Stimulated activated CD4-positive, alpha-beta T cell treated with anti-CD3 and anti-CD28 coated beads, TNF-alpha, amount 100 ng/mL, for 24 hours (primary cell): ENCODE measurements around the gene USH1G.
A peak's percentile ranks its signal among the peaks of the same experiment; 100 is the strongest.
"Not testable (repeated sequence)": the region's sequence is repeated elsewhere in the genome, so short reads cannot be mapped to it uniquely, and the experiment has no call there.

ENCODE experiments used
- DNase-seq, 3 experiments: peaks; one replicate each; pipeline ENCODE4 v3.0.0-alpha.2; 2020; ENCODE audit warnings: low read depth in 3 of 3

Gene USH1G

DNA sequence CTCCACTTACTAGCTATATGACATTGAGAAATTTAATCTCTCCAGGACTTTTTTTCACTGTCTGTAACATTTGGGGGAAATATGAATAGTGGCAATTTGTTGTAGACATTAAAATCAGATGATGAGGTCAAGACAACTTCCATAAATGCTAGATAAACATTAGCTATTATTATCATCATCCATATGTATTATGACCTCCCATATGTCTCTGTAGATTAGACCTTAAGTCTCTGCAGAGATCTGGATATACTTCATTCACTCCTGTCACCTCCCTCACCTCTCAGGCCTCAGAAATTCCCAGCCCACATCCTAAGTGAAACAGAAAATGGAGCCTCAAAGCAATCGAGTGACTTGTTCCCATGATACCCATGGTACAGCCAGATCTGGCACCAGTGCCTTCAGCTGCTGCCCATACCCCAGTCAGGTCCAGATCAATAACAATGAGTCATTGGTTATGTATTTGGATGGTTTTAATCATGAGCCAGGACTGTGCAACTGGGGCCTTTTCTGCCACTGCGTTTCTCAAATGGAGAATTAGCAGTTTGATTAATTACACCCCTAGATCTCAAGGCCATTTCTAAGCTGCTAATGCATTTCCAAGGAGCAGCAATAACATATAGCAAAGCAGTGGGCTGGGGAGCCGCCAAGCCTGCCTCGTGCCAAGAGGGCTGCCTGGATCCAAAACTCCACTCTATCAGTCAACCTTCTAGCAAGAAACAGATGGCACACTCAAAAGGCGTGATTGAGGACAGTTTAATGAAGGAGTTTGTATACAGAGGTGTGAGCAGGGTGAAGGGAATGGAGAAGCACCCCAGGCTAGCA, 47.7 kb downstream of the USH1G start:
- DNase-seq, result no peak

DNA sequence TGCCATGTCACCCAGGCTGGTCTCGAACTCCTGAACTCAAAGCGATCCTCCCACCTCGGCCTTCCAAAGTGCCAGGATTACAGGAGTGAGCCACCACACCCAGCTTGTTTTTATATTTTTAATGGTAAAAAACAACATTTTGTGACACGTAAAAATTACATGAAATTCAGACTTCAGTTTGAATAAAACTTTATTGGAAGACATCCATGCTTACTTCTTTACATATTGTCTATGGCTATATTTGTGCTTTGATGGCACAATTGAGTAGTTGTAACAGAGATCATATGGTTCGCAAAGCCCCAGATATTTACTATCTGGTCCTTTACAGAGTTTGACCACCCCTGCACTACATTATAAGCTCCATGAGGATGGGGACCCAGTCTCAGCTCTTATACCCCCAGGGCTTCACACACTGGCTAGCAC, 48.4 kb downstream of the USH1G start:
- no peak for DNase-seq

DNA sequence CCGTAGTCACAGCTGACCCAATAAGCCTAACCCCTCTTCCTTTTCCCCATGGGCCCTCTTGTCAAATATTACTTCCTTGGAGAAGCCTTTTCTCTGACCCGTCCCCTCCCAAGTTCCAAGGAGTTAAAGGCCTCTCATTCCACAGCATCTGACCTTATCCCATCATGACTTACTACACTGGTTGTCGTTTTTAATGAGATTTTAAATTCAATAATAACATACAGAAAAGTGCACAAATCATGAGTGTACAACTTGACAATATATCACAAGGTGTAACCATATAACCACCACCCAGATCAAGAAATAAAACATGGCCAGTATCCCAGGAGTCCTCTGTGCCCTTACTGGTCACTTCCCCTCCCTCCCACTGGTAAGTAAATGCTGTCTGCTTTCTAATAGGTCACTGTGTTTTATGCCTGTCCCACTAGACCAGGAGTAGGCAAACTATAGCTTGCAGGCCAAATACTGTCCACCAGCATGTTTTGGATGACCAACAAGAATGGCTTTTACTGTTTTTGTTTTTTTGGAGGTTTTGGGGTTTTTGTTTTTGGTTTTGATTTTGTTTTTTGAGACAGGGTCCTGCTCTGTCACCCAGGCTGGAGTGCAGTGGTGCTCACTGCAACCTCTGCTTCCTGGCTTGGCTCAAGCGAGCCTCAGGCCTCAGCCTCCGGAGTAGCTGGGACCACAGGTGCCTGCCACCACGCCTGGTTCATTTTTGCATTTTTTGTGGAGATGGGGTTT, 49.0 kb downstream of the USH1G start:
- no peak for DNase-seq

DNA sequence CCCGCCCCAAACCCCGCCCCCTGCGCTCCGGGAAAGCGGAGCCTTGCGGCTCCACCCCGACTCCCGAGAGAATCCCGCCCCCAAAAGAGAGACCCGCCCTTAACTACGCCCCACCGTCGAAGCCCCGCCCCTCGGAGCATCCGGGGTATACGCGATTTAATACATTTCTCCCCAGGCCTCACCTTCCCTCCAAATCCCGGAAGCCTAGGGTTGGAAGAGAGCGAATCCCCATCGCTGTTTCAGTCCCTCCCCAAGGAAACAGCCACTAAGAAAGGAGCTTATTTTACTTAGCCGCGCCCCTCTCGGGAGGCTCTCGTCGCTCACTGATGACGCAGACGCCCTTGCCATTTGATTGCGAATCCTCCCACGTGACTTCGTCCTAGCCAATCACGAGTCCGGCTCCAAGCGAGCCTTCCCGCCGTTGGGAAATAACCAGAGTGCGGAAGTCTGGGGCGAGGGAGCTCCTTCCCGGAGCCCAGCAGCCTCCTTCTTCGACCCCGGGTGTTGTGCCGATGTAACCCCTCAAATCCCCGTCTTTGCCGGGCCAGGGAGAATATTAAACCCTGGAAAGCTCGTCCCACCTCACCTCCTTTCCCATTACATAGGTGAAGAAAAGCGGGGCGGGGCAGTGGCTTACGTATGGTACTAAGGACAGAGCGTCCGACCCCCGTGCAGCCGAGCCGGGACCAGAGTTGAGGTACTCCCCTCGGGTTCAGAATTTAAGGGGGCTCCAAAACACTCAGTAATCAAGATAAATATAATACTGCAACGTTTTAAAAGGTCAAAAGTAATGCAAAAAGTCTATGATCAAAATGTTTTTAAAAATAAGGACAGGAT, 49.8 kb downstream of the USH1G start:
- peak; percentile 98 to 100 (median 99) for DNase-seq

DNA sequence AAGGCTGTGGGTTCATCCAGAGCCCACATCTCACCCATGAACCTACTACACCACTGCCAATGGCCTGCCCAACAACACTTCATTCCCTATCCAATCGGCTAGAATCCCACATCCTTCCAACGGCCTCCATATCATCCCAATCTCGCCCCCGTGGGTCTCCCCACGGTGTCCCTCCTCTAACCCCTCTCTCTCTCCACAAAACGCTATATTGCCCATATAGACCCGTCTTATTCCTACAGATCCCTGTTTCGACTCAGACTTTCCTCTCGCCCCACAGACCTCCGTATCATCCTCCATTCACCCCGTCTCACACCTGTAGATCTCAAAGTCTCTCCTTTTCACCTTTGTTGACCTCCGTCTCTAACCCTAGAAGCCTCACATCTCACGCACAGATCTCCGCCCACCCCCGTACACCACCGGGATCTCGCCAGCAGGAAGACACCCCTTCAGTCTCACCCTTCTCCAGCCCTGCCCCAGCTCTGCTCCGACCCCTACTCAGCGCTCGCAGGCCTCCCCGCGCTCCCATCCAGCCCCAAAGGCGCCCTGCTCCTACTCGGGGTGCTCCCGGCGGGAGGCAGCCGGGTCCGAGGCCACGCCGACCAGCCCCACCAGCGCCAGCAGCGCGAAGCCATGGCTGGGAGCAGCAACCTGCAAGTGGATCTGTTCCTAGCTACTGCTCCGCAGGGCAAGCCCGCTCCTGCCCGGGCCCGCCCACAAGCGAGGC, 50.6 kb downstream of the USH1G start, which contains the start of gene FDXR:
Gene FDXR, minus strand, starts transcription at position 682 of the 724 bp plus-strand sequence. Its CDS starts 50 bp downstream, at position 632.
- no peak for DNase-seq

DNA sequence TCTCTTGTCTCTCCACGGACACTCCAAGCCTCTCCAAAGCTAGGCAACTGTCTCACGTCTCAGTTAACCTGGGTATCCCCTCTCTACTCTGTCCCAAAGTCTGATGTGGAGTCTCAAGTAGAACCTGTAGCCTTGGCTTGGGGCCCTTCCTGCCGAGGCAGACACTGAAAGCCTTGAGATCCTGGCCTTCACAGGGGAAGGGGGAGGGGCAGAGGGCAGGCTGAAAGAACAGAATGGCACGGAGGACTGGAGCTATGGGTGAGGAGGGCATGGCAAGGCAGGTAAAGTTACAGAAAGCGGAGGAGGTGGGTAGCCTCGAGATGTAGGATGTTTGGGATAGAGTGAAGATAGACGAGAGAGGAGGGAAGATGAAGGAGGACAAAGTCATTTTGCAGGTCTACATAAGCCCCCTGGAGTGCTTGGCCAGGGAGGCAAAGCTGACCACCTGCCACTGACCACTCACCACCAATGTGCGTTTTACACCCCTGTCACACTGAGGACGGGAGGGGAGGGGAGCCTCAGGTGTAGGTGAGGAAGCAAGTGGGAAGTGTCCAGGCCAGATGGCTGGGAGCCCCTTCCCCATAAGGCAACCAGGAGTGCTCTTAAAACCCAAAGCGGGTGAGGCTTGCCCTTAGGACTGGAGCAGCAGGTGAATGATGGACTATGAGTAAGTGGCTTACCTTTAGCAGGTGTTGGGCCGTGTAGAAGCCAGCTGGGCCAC, 51.5 kb downstream of the USH1G start:
- no peak for DNase-seq

DNA sequence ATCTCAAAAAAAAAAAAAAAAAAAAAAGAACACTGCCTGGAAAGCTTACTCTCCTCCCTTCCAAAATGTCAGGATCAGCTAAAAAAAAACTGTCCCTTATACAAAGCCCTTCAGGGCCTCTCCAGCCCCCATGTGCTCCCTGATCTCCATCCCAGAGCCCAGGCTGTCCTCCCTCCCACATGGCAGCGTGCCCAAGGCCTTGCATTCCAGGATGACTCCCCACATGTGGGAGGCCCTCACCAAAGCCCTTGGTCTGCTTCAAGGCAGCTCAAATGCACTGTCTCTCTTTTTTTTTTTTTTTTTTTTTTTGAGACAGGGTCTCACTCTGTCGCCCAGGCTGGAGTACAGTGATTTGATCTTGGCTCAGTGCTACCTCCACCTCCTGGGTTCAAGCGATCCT, 52.5 kb downstream of the USH1G start:
- DNase-seq, result no peak

DNA sequence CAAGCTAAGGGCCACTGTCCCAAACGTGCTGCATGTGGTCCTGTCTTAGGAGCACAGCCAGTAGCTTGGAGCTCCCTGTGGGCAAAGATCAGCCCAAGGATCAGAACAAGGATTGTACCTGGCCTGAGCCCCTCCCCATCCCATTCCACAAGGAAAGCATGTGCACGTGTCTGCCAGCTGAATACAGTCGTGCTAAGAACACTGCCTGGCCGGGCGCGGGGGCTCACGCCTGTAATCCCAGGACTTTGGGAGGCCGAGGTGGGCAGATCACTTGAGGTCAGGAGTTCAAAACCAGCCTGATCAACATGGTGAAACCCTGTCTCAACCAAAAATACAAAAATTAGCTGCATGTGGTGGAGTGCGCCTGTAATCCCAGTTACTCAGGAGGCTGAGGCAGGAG, 53.0 kb downstream of the USH1G start:
- DNase-seq, result not testable (repeated sequence)

DNA sequence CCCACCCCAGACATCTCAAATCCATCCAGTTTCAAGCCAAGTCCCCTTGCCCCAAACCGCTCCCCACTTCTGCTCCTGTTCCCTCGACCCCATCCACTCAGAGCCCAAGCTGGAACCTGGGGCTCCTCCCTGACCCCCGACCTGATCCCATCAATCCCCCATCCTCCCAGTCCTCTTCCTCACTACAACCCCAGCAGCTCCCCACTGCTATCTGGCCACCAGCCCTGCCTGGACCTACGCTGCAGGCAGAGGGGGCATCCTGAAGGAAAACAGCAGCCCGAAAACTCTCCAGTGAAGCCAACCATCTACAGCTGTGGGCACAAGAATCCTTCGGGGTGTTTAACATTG, 54.2 kb downstream of the USH1G start:
- DNase-seq, result no peak

DNA sequence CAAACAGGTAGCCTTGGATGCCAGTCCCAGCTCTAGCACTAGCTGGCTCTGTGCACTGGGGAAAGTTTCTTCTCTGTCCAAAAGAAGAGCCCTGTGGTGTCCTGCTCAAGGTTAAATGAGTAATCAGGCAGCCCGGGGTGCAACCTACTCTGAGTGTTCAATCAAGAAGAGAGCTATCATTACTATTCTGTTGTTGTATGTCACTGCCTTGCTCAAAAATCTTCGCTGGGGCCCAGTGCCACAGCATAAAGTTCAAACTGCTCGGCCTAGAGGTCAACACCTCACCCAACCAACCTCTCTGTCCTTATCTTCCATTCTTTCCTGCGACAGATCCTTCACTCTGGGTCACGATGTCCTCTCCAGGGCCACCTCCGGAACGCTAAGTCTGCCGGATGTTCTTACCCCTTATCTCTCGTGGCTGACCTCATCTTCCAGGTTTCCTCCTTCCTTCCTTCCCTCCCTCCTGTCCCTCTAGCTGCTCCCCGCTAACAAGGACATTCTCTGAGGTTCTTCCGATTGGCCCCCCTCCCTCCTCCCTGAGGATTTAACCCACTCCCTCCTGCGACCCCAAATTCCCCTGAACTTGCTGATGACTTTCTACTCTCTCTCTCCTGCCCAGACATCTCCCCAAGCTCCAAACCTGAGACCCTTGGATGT, 54.7 kb downstream of the USH1G start:
- DNase-seq, result no peak

DNA sequence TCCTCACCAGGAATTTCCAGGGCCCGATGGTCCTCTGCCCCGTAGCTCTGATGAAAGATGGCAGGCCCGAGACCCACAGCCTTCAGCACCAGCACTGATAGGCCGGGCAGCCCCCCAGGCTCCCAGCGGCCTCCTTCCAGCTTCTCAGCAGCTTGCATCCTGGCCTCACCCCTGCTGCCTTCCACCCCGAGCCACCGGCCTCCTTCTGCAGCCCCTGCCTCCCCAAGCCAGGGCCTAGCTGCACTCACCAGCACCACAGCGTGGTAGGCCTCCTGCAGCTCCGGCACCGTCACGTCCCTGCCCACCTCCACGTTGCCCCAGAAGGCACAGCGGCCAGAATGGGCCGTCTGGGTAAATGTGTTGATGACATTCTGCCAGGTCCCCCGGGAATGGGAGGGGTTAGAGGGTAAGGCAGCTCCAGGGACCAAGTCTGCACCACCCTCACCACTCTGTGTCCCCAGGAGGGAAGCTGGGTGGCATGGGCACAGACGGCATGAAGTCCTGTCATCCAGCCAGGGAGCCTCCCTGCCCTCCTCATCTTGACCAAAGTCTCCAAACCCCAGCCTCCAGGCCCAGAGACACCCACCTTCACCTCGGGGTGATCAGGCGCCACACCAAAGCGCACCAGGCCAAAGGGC, 56.7 kb downstream of the USH1G start:
- no peak for DNase-seq
